Left ventricle myocardium superior (tissue), 1 donor: ENCODE measurements around the gene DNAJB1. TPM values are rescaled to one million over a fixed set of nuclear protein-coding genes. Genes with fewer than 3 reads are reported as not detected.
"Not testable (repeated sequence)": the region's sequence is repeated elsewhere in the genome, so short reads cannot be mapped to it uniquely, and the experiment has no call there.

ENCODE experiments used
- ATAC-seq: fragments of 200-7000 bp; cut with Tn5 transposase; one replicate; pipeline ENCODE4 v1.9.1; 2020; ENCODE audit warnings: mild to moderate bottlenecking, moderate library complexity
- DNase-seq: peaks from one replicate; pipeline ENCODE4 v3.0.0-alpha.2; 2020
- intact Hi-C: fragments of 100-400 bp; cut with micrococcal nuclease; formaldehyde crosslinking; loops from one replicate; pipeline ENCODE4 v1.11.0; 2022
- total RNA-seq: library from RNA; stranded (reverse); fragmentation: NEBNext Ultra II Directional; extraction: Animal tissue kit (Norgen Biotek cat#: 25700); gene quantifications from one replicate; pipeline ENCODE4 v1.2.1, GENCODE V29; 2021
- donor health status: DM: no; HTN: yes; CAD: no; lungs with severe emphysema.

The DNAJB1 gene
- total RNA-seq, 1 donor from 2014 or later, result 47.9 TPM

DNA sequence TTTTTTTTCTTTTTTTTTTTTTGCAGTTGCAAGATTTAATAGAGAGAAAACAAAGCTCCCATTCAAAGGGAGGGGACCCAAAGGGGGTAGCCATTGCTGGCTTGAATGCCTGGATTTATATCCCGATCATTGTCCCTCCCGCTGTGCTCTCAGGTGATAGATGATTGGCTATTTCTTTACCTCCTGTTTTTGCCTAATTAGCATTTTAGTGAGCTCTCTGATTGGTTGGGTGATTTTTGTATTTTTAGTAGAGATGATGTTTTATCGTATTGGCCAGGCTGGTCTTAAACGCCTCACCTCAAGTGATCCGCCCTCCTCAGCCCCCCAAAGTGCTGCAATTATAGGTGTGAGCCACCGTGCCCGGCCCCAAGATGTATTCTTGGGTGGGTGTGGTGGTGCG is 13.6 kb downstream of the DNAJB1 start:
- ATAC-seq, DNase-seq, intact Hi-C loops: not testable (repeated sequence)

DNA sequence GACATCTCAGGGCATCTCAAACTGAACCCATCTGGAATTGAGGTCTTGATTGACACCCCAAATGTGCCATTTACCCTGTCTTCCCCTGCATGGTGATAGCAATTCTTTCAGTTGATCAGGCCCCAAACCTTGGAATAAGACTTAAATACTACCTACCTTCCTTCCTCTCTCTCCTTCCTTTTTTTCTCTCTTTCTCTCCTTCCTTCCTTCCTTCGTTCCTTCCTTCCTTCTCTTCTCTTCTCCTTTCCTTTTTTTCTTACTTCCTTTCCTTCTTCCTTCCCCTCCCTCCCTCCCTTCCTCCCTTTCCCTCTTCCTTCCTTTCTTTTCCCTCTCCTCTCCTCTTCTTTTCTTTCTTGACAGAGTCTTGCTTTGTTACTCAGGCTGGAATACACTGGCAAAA is 14.9 kb downstream of the DNAJB1 start:
- intact Hi-C loops, result no loop called here
- ATAC-seq (no peak), DNase-seq (no peak)

GRCh38 chr19:14502334-14503092 is 15.7 kb downstream of the DNAJB1 start:
- DNase-seq, result no peak
- intact Hi-C loops, result no loop called here
- no peak for ATAC-seq

DNA sequence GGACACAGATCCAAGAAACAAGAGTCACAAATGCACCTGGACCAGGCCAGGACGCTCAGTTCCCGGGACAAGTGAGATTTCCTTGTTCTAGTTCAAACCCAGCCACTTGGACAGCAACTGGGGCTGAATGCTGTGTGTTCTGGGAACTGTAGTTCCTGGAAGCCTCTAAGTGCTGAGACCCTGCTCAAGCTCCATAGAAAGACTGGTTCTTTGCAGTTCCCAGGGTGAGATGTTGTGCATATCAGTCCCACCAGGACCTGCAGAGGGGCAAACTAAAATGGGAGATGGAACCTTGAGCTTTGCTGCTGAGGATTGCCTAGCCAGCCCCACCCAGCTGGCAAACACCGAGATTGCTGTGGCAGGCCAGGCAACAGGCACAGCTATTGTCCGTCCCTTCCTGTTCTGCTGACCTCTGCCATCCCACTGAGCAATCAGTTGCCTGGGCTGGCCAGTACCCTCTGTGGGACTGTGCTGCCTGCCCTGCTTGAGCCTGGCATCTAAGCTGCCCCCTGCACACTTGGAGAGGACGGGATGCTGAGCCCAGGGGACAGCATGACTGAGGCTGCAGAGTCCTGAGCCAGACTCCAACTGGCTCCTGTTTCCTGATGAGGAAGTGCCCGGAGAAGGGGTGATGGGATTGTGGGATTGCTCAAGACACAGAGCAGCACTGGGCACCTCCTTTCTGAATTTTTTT is 20.8 kb downstream of the DNAJB1 start:
- DNase-seq (no peak), ATAC-seq (no peak)
- intact Hi-C loops, result no loop called here

DNA sequence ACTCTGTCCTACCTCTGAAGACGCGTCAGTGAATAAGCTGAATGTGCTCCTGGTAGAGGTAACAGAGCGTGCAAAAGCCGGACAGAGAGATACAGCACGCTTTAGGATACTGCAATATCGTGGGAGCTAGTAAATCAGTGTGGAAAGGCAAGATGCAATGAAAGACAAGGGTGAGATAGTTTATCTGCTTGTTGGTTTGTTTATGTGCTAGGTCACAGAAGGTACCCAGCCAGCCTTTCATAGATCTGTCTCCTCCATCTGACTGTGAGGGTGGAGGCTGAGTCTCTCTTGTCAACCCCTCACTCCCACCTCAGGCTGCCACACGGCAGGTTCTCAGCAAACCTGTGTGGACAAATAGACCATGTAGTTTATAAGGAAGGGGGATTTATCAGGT is 21.4 kb downstream of the DNAJB1 start:
- no peak for ATAC-seq
- no peak for DNase-seq
- intact Hi-C loops, result no loop called here

DNA sequence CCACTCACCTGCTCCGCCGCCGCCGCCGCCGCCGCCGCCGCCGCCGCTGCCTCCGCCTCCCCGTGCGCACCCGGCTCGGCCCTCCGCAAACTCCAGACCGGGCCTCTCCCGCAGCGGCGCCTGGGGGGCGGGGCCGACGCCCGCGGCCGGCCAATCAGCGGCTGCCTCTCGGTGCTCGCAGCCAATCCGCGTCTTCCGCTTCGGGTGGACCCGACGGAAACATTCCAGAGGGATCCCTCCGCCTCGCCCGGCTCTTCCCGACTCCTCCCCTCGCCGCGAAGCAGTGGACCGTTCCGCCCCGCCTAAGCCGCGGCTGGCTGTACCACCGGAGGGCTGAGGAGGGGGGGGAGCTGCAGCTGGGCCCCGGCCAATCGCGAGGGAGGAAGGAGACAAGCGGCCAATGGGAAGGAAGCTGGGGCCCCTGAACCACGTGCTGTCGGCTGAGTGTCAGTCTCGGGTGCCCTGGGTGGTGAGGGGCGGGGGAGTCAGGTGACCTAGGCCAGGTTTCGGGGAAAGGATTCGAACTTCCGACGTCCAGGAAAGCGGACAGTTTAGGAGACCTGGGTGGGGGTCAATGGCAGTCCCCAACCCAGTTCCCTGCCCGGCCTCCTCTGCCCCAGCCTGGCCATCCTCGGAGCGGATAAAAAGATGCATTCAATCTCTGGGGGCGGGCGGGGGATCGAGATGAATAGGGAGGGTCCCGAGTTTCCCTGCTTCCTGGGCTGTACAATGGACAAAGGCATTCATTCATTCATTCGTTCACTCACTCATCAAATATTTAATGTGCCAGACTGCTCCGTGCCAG is 22.0 kb downstream of the DNAJB1 start, which contains the start of gene GIPC1:
GIPC1 (minus strand) TSS at position 99 of the 805 bp plus-strand sequence. CDS start 13,151 bp downstream, outside the sequence.
- peak; percentile 97 for ATAC-seq
- DNase-seq, result peak; percentile 97
- intact Hi-C loops, result no loop called here

GRCh38 chr19:14495672-14496028 is 22.5 kb downstream of the DNAJB1 start:
- ATAC-seq, result no peak
- intact Hi-C loops, result no loop called here
- peak; percentile 57 for DNase-seq

DNA sequence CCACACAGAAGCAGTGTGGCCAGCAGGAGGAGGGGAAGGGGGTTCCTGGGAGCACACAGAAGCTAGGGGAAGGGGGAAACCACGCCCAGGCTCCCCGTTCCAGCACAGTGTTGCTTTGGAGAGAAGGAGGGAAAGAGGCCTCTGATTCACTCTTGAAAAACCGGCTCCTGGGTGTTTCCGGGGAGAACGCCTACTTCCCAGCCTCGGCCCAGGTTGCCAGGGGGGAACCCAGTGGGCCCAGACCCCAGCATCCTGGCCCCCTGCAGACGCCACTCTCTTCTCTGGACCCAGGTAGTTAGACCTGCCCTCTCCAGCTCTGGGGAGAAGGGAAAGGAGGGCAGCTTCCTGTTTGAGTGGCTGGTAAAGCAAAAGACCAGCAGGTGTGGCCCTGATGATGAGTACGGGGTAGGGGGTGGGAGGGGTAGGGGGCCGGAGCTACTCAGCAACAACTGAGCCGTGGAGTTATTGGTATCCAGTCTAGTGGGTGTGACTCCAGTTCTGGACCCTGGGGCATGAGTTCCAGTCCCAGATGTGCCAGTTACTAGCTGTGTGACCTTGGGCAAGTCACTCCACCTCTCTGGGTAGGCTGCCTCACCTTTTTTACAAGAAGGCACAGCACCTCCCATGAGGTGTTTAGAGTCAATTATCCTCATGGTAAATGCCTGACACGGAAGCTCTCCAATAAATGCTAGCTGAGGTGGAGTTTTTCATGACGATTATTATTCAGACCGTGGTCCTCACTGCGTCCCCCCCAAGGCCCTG is 23.1 kb downstream of the DNAJB1 start:
- intact Hi-C loops, result no loop called here
- DNase-seq, result no peak
- ATAC-seq, result no peak

- ATAC-seq, result no peak
- DNase-seq, result no peak
- intact Hi-C loops, result no loop called here
These were observed 23.8 kb downstream of the DNAJB1 start for GRCh38 chr19:14494411-14494810.

DNA sequence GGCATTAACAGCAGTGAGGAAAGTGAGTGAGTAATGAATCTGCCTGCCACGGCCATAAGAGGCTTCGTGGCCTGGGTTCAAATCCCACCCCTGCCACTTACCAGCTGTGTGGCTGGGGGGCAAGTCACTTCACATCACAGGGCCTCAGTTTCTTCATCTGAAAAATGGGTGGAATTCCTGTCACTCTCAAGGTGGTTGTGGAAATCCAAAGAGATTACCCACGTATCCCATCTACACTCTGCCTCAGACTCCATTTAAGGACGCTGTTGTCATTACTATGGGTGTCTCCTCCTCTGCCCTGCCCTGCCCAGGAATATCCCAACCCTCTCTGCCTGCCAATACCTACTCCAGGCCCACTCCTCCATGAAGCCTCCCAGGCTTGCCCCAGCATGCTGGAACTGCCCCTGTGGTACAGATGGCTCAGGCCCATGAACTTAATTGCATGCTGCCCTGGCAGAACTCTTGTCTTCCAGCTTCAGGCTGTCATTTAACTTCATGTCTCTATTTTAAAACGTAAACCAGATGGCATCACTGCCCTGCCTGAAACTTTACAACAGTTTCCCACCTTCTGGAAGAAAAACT is 25.4 kb downstream of the DNAJB1 start:
- intact Hi-C loops, result no loop called here
- no peak for ATAC-seq

GRCh38 chr19:14487370-14488125 is 30.6 kb downstream of the DNAJB1 start:
- intact Hi-C loops, result no loop called here

More for the DNA sequence above, 25.4 kb downstream of the DNAJB1 start:
- DNase-seq, result no peak

DNA sequence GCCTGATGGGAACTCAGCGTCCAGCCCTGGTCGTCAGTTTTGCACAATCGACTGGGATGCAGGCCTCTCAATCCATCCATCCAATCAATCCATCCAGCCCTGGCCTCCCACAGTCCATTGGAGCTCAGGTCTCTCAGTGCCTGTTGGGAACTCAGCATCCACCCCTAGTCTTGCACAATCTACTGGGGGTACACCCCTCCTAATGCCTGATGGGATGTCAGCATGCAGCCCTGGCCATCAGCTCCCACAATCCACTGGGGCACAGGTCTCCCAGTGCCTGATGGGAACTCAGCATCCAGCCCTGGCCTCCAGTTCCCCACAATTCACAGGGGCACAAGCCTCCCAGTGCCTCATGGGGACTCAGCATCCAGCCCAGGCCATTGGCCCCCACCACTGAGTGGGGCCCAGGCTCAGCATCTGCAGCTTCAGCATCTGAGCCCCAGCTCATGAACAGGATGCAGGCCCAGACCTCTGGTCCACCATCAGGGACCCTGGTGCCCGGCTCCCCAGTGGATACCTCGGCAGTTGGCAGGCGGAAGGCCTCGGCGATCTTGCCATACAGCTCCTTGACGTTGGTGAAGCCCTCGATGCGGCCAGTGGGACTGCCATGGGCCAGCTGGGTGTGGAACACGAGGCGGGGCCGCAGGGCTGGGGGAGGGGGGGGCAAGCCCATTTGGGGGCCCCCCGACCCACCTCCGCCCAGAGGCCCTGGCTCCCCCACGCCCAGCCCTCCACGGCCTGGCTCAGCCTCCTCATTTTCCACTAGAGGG is 35.8 kb downstream of the DNAJB1 start:
- DNase-seq, result no peak
- no peak for ATAC-seq
- intact Hi-C loops, result no loop called here

More at GRCh38 chr19:14487370-14488125, 30.6 kb downstream of the DNAJB1 start:
- no peak for ATAC-seq
- no peak for DNase-seq

- no peak for ATAC-seq
- intact Hi-C loops, result no loop called here
These were observed 37.5 kb downstream of the DNAJB1 start for GRCh38 chr19:14480700-14481079.

GRCh38 chr19:14479975-14480699 is 38.1 kb downstream of the DNAJB1 start:
- peak; percentile 30 for ATAC-seq
- DNase-seq, result peak; percentile 65
- intact Hi-C loops, result no loop called here

More at GRCh38 chr19:14480700-14481079, 37.5 kb downstream of the DNAJB1 start:
- peak; percentile 6 for DNase-seq

DNA sequence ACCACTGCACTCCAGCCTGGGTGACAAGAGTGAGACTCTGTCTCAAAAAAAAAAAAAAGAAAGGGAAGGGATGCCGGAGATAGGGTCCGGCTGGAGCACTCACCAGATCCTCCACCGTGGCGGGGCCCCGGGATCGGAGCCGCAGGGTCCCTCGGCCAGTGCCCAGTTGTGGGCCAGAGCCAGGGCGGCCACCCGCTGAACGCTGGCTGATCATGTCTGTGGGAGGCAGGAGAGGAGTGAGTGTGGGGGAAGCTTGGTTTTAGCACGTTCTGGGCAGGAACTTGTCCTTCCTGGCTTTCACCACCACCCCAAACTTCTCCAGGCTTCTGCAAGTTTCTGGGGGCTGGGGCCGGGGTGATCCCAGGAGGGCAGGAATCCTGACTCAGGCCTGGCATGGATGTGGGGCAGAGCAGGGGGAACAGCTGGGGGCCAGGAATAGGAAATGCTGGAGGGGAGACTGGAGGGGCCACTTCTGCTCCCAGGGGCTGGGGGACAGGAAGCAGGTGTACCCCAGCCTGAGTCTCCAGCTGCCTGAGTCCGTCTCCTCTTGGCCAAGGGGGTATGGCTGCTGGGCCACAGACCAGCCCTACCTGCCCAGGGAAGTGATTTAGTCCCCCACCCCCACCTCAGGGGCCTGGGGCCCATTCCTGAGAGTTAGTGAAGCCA is 38.8 kb downstream of the DNAJB1 start:
- intact Hi-C loops, result no loop called here
- ATAC-seq, result no peak
- no peak for DNase-seq

DNA sequence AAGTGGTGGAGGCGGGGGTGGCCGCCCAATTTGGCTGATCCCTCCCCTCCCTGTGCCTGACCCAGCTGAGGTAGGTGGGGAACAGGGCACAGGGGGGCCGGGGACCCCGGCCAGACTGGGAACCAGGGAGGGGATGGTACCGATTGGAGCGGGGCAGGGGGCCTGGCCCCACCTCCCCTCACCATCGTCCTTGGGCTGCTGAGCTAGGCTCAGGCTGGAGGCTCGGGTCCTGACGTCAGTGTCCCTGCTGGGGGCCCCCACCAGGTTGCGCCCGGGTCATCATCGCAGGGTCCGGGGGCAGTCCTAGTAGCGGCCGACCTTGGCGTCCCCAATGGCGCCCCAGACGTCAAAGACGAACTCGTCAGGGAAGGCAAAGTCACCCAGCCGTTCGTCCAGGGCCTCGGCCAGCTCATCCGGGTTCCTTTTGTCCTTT is 40.1 kb downstream of the DNAJB1 start:
- intact Hi-C loops, result no loop called here
- DNase-seq (peak; percentile 26), ATAC-seq (no peak)
